H1 (cell line): ENCODE measurements around the gene FCER2.

Experiments
- CBX8 ChIP-seq: fragments of 300-800, 300-1000 bp; sonication (generic); IDR thresholded peaks from 2 replicates; pipeline ENCODE4 v1.7.1; 2016; ENCODE audit warnings: low read depth, low read length, borderline replicate concordance
- CEBPB ChIP-seq: IDR thresholded peaks from 2 replicates; pipeline ENCODE4 v1.6.1; 2012; ENCODE audit warnings: low read depth, low read length
- CTCF ChIP-seq, 3 experiments: IDR thresholded peaks; 1 replicate in 2 of 3; 2 replicates in 1 of 3; pipeline versions ENCODE4 v1.5.1 to v1.6.1; 2011; ENCODE audit warnings: low read length in 3 of 3, mild to moderate bottlenecking in 3 of 3, inconsistent platforms in 2 of 3, low read depth in 1 of 3, moderate library complexity in 1 of 3; ENCODE audit not compliant: insufficient read depth in 1 of 3; ENCODE audit errors: control extremely low read depth in 1 of 3
- EP300 ChIP-seq, 2 experiments: IDR thresholded peaks; 1 replicate in 1 of 2; 2 replicates in 1 of 2; pipeline ENCODE4 v1.6.1; 2011 to 2012; ENCODE audit warnings: low read depth in 2 of 2, low read length in 2 of 2, mild to moderate bottlenecking in 2 of 2, borderline replicate concordance in 1 of 2, inconsistent platforms in 1 of 2, moderate library complexity in 1 of 2
- HDAC2 ChIP-seq, 2 experiments: fragments of 300-600 bp in 1 of 2; sonication (generic) in 1 of 2; IDR thresholded peaks; 2 replicates each; pipeline ENCODE4 v1.6.1; 2011 to 2012; ENCODE audit warnings: low read depth in 2 of 2, low read length in 2 of 2, mild to moderate bottlenecking in 2 of 2, moderate library complexity in 2 of 2, borderline replicate concordance in 1 of 2, inconsistent platforms in 1 of 2
- JUN ChIP-seq: IDR thresholded peaks from 2 replicates; pipeline ENCODE4 v1.6.1; 2011; ENCODE audit warnings: low read depth, mild to moderate bottlenecking, improper control_type of control experiment, low read length
- POLR2A ChIP-seq, 2 experiments: IDR thresholded peaks; 1 replicate in 1 of 2; 2 replicates in 1 of 2; pipeline ENCODE4 v1.6.1; 2011; ENCODE audit warnings: low read depth in 2 of 2, low read length in 2 of 2, mild to moderate bottlenecking in 2 of 2; ENCODE audit errors: control extremely low read depth in 1 of 2
- POLR2AphosphoS5 ChIP-seq: IDR thresholded peaks from 2 replicates; pipeline ENCODE4 v1.6.1; 2011; ENCODE audit warnings: low read depth, low read length
- RAD21 ChIP-seq, 2 experiments: IDR thresholded peaks in 1 of 2; conservative IDR thresholded peaks in 1 of 2; 2 replicates each; pipeline ENCODE4 v1.6.1; 2011; ENCODE audit warnings: low read depth in 2 of 2, low read length in 2 of 2, improper control_type of control experiment in 1 of 2, inconsistent platforms in 1 of 2, mild to moderate bottlenecking in 1 of 2, moderate library complexity in 1 of 2
- SAP30 ChIP-seq: fragments of 300-600 bp; sonication (generic); IDR thresholded peaks from 2 replicates; pipeline ENCODE4 v1.7.1; 2012; ENCODE audit warnings: low read length, moderate library complexity, mild to moderate bottlenecking, inconsistent platforms; ENCODE audit not compliant: insufficient read depth, insufficient replicate concordance
- SIN3A ChIP-seq, 2 experiments: IDR thresholded peaks in 1 of 2; conservative IDR thresholded peaks in 1 of 2; 2 replicates each; pipeline ENCODE4 v1.6.1; 2011 to 2012; ENCODE audit warnings: low read length in 2 of 2, improper control_type of control experiment in 1 of 2, low read depth in 1 of 2, mild to moderate bottlenecking in 1 of 2
- ZNF274 ChIP-seq: IDR thresholded peaks from 2 replicates; pipeline ENCODE4 v1.7.0; 2012; ENCODE audit warnings: low read length, borderline replicate concordance; ENCODE audit errors: extremely low read depth
- TF ChIP-seq, protein P1 (sequence below): IDR thresholded peaks from 2 replicates; pipeline ENCODE4 v1.6.1; 2012; ENCODE audit warnings: inconsistent platforms
- TF ChIP-seq, protein P2 (sequence below): IDR thresholded peaks from 2 replicates; pipeline ENCODE4 v1.6.1; 2012; ENCODE audit warnings: inconsistent platforms

- TF ChIP-seq POLR2A (IDR thresholded peaks at IDR 0.05; ENCODE audit: control extremely low read depth in 1 of 2, low read depth in 2 of 2, low read length in 2 of 2) (no peak), EP300 (IDR thresholded peaks at IDR 0.05; ENCODE audit: borderline replicate concordance in 1 of 2, low read depth in 2 of 2, low read length in 2 of 2) (no peak), SIN3A (conservative IDR thresholded peaks at IDR 0.05 in 1 of 2, IDR thresholded peaks at IDR 0.05 in 1 of 2; ENCODE audit: low read depth in 1 of 2, low read length in 2 of 2) (no peak), CBX8 (no peak), RAD21 (IDR thresholded peaks at IDR 0.05 in 1 of 2, conservative IDR thresholded peaks at IDR 0.05 in 1 of 2; ENCODE audit: low read depth in 2 of 2, low read length in 2 of 2) (no peak), ZNF274 (no peak), POLR2AphosphoS5 (no peak), SAP30 (no peak), CEBPB (no peak), HDAC2 (IDR thresholded peaks at IDR 0.05; ENCODE audit: borderline replicate concordance in 1 of 2, low read depth in 2 of 2, low read length in 2 of 2) (no peak), CTCF (IDR thresholded peaks at IDR 0.05; ENCODE audit: control extremely low read depth in 1 of 3, insufficient read depth in 1 of 3, low read depth in 1 of 3, low read length in 3 of 3) (no peak), JUN (no peak)
- TF ChIP-seq, protein P1, sequence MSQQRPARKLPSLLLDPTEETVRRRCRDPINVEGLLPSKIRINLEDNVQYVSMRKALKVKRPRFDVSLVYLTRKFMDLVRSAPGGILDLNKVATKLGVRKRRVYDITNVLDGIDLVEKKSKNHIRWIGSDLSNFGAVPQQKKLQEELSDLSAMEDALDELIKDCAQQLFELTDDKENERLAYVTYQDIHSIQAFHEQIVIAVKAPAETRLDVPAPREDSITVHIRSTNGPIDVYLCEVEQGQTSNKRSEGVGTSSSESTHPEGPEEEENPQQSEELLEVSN, result no peak
- TF ChIP-seq, protein P2, sequence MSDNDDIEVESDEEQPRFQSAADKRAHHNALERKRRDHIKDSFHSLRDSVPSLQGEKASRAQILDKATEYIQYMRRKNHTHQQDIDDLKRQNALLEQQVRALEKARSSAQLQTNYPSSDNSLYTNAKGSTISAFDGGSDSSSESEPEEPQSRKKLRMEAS, result no peak
Observed at GRCh38 chr19:7662657-7663056, 39.3 kb downstream of the FCER2 start.
